Measurements from ENCODE around the gene SUCLG1. TPM values are rescaled to one million over a fixed set of nuclear protein-coding genes. Genes with fewer than 3 reads are reported as not detected.

SUCLG1 gene
- polyA plus RNA-seq, 1 of the 3 experiments (the other 2 are of a cell fraction), result 32.7 TPM

GRCh38 chr2:84495539-84496146 lies 36.6 kb upstream of the SUCLG1 start:
- WGBS (ENCODE audit: low lambda C conversion rate), result 24% methylated on average over 8 of the region's 8 CpGs
- Histone ChIP-seq H3K4me2 (no peak overlapping the region), H2AFZ (ENCODE audit: low read depth) (peak overlapping the region; percentile 71; the same call in 1 of the 2 replicates), H3K36me3 (replicated peaks in 1 of 2; ENCODE audit: control insufficient read depth in 1 of 2, insufficient read depth in 2 of 2, low read length in 1 of 2) (no peaks in the 10 kb centered on the region), H3K9me2 (no peaks in the 10 kb centered on the region), H3F3A (replicated peaks; ENCODE audit: insufficient read depth) (peaks cover 10% of the 10 kb centered on the region), H3K9ac (no peak overlapping the region), H3K4me3 (ENCODE audit: low read depth in 2 of 2, low read length in 1 of 2) (no peak overlapping the region), H4K20me1 (ENCODE audit: insufficient read depth) (no peaks in the 10 kb centered on the region), H3K27me3 (ENCODE audit: insufficient read depth) (no peaks in the 10 kb centered on the region; the same call in 1 of the 2 replicates), H3K79me2 (ENCODE audit: insufficient read depth) (no peaks in the 10 kb centered on the region), H3K4me1 (ENCODE audit: control insufficient read depth in 1 of 2, insufficient read depth in 2 of 2, low read depth in 1 of 2, low read length in 1 of 2) (peaks cover 0 to 8% of the 10 kb centered on the region in 2 experiments; a peak in 1 of 4 replicates), H3K27ac (ENCODE audit: low read depth in 2 of 2, low read length in 1 of 2) (no peak overlapping the region), H3K9me3 (no peaks in the 10 kb centered on the region)
- TF ChIP-seq SMC3 (IDR thresholded peaks at IDR 0.05; ENCODE audit: low read depth, low read length) (peak; percentile 85), EP300 (IDR thresholded peaks at IDR 0.05; ENCODE audit: borderline replicate concordance in 1 of 2, low read depth in 1 of 2, low read length in 1 of 2) (no peak), RAD21 (IDR thresholded peaks at IDR 0.05; ENCODE audit: low read length) (peak; percentile 87), CTCF (IDR thresholded peaks at IDR 0.05) (peak; percentile 71)
- POLR2A ChIA-PET, result no interaction called here
- CTCF ChIA-PET, result interaction anchor here (0.8 kb wide), 1 partner anchor 430 kb away, joined by 4 read pairs; no protein-coding TSS in a partner anchor
- peak; percentile 47 for DNase-seq

- Histone ChIP-seq H3K79me2 (ENCODE audit: insufficient read depth) (no peaks in the 10 kb centered on the region), H3K9me2 (no peaks in the 10 kb centered on the region), H3F3A (replicated peaks; ENCODE audit: insufficient read depth) (peaks cover 10% of the 10 kb centered on the region), H3K9ac (peak overlapping the region; percentile 43; the same call in 1 of the 2 replicates), H3K4me3 (ENCODE audit: low read depth in 2 of 2, low read length in 1 of 2) (no peak overlapping the region), H3K36me3 (replicated peaks in 1 of 2; ENCODE audit: control insufficient read depth in 1 of 2, insufficient read depth in 2 of 2, low read length in 1 of 2) (no peaks in the 10 kb centered on the region), H4K20me1 (ENCODE audit: insufficient read depth) (no peaks in the 10 kb centered on the region), H3K27me3 (ENCODE audit: insufficient read depth) (no peaks in the 10 kb centered on the region), H2AFZ (ENCODE audit: low read depth) (peak overlapping the region; percentile 71), H3K4me1 (ENCODE audit: control insufficient read depth in 1 of 2, insufficient read depth in 2 of 2, low read depth in 1 of 2, low read length in 1 of 2) (peaks cover 0 to 8% of the 10 kb centered on the region in 2 experiments; a peak in 1 of 4 replicates), H3K4me2 (peak overlapping the region; percentile 43), H3K9me3 (no peaks in the 10 kb centered on the region), H3K27ac (ENCODE audit: low read depth in 2 of 2, low read length in 1 of 2) (peak overlapping the region in 1 of 2 experiments; percentile 79; a peak in 2 of 4 replicates)
- TF ChIP-seq EP300 (IDR thresholded peaks at IDR 0.05; ENCODE audit: borderline replicate concordance in 1 of 2, low read depth in 1 of 2, low read length in 1 of 2), result peak in 1 of 2 experiments; percentile 13; a peak in 1 of 4 replicates
- peak; percentile 40; the same call in 1 of the 2 replicates for TF ChIP-seq PBX3 (IDR thresholded peaks at IDR 0.05)
- peak; percentile 50; the same call in 1 of the 2 replicates for TF ChIP-seq FOSL2 (IDR thresholded peaks at IDR 0.05; ENCODE audit: borderline replicate concordance, low read depth)
- TF ChIP-seq FOXM1 (IDR thresholded peaks at IDR 0.05; ENCODE audit: low read depth), result no peak
- WGBS (ENCODE audit: low lambda C conversion rate), result 17% methylated on average over 4 of the region's 4 CpGs
- POLR2A ChIA-PET, result no interaction called here
- no peak for DNase-seq
- CTCF ChIA-PET, result interaction anchor here (1.0 to 3.7 kb wide), 4 partner anchors 137 to 804 kb away, joined by 3 to 22 read pairs (median 6); partner anchors contain the start of gene TRABD2A
Observed at GRCh38 chr2:84494070-84494469, 35.0 kb upstream of the SUCLG1 start.

Measured in SK-N-SH (cell line).